Progenitor cell of endocrine pancreas (in vitro differentiated cells): Measurements from ENCODE around the gene USP8. TPM values are rescaled to one million over a fixed set of nuclear protein-coding genes. Genes with fewer than 3 reads are reported as not detected.

ENCODE experiments used
- DNase-seq: peaks from one replicate; pipeline ENCODE4 v3.0.0; 2021; ENCODE audit warnings: low spot score; ENCODE audit not compliant: unreplicated experiment
- H3K27ac Mint-ChIP-seq: 2 replicates; pipeline ENCODE4 v1.8.0; 2021; ENCODE audit warnings: mild to moderate bottlenecking, moderate library complexity, mixed read lengths
- H3K27me3 Mint-ChIP-seq: 2 replicates; pipeline ENCODE4 v1.8.0; 2021; ENCODE audit warnings: mixed read lengths
- H3K36me3 Mint-ChIP-seq: 2 replicates; pipeline ENCODE4 v1.8.0; 2022; ENCODE audit warnings: mixed read lengths; ENCODE audit not compliant: insufficient read depth
- H3K4me1 Mint-ChIP-seq: 2 replicates; pipeline ENCODE4 v1.8.0; 2021; ENCODE audit warnings: low read depth, mixed read lengths
- H3K4me3 Mint-ChIP-seq: 2 replicates; pipeline ENCODE4 v1.8.0; 2021; ENCODE audit warnings: low read depth, mild to moderate bottlenecking, moderate library complexity, mixed read lengths
- H3K9me3 Mint-ChIP-seq: 2 replicates; pipeline ENCODE4 v1.8.0; 2021; ENCODE audit warnings: low read depth, mixed read lengths
- total RNA-seq: library from RNA; stranded (reverse); gene quantifications from 2 replicates; pipeline ENCODE4 v1.2.1, GENCODE V29; 2021
- TF ChIP-seq, protein P1 (sequence below): fragments of 200-600 bp; sonication (generic); IDR thresholded peaks from one replicate; pipeline ENCODE4 v1.5.0; 2021; ENCODE audit warnings: antibody characterized with exemption, mild to moderate bottlenecking; ENCODE audit not compliant: unreplicated experiment

Gene USP8
- total RNA-seq, 1 donor from 2014 or later = 57.5 TPM

DNA sequence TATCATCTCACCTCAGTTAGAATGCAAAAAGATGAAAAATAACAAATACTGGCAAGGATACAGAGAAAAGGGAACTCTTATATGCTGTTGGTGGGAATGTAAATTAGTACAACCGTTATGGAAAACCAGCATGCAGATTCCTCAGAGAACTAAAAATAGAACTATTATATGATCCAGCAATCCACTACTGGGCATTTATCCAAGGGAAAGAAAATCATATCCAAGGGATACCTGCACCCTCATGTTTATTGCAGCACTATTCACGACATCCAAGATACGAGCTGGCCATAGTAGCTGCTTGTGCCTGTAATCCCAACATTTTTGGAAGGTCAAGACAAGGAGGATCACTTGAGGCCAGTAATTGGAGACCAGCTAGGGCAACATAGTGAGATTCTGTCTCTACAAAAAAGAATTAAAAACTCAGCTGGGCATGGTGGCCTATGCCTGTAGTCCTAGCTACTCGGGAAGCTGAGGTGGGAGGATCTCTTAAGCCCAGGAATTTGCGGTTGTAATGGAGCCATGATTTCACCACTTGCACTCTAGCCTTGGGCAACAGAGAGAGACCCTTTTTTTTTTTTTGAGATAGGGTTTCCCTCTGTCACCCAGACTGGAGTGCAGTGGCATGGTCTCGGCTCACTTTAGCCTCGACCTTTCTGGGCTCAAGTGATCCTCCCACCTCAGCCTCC, 95.7 kb downstream of the USP8 start:
- no peak overlapping the region for H3K27ac Mint-ChIP-seq
- DNase-seq = no peak
- peaks cover 2% of the 10 kb centered on the region for H3K36me3 Mint-ChIP-seq
- H3K4me3 Mint-ChIP-seq = no peak overlapping the region
- no peaks in the 10 kb centered on the region for H3K4me1 Mint-ChIP-seq
- H3K27me3 Mint-ChIP-seq = no peaks in the 10 kb centered on the region
- TF ChIP-seq, protein P1, sequence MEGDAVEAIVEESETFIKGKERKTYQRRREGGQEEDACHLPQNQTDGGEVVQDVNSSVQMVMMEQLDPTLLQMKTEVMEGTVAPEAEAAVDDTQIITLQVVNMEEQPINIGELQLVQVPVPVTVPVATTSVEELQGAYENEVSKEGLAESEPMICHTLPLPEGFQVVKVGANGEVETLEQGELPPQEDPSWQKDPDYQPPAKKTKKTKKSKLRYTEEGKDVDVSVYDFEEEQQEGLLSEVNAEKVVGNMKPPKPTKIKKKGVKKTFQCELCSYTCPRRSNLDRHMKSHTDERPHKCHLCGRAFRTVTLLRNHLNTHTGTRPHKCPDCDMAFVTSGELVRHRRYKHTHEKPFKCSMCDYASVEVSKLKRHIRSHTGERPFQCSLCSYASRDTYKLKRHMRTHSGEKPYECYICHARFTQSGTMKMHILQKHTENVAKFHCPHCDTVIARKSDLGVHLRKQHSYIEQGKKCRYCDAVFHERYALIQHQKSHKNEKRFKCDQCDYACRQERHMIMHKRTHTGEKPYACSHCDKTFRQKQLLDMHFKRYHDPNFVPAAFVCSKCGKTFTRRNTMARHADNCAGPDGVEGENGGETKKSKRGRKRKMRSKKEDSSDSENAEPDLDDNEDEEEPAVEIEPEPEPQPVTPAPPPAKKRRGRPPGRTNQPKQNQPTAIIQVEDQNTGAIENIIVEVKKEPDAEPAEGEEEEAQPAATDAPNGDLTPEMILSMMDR = no peak
- H3K9me3 Mint-ChIP-seq = peaks cover 11% of the 10 kb centered on the region

DNA sequence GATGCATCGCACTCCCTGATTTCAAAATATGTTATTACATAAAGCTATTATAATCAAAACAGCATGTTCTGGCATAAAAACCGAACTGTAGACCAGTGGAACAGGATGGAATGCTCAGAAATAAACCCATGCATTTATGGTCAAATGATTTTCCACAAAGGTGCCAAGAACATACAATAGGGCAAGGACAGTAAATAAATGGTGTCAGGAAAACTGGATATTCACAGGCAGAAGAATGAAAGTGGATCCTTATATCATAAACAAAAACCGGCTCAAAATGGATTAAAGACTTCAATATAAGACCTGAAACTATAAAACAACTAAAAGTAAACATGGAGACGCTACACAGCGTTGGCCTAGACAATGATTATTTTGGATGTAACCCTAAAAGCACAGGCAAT, 99.6 kb downstream of the USP8 start:
- Mint-ChIP-seq H3K9me3 (peaks cover 7% of the 10 kb centered on the region), H3K4me3 (no peak overlapping the region), H3K4me1 (no peaks in the 10 kb centered on the region), H3K36me3 (no peaks in the 10 kb centered on the region), H3K27me3 (no peaks in the 10 kb centered on the region), H3K27ac (no peak overlapping the region)
- TF ChIP-seq, protein P1 = no peak
- DNase-seq = no peak

DNA sequence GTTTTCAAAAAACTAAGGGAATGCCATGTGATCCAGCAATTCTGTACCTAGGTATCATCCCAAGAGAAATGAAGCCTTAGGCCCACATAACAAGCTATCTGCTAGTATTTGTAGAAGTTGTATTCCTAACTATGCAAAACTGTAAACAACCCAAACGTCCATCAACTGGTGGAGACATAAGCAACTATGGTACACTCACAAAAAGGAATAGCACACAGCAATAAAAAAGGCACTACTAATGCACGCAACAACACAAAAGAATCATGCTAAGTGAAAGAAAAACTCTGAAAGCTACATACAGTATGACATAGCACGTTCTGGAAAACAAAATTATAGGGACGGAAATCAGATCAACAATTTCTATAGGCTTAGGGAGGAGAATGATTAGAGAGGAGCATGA, 107.0 kb downstream of the USP8 start:
- no peak overlapping the region for H3K4me3 Mint-ChIP-seq
- no peak overlapping the region for H3K27ac Mint-ChIP-seq
- no peak for DNase-seq

DNA sequence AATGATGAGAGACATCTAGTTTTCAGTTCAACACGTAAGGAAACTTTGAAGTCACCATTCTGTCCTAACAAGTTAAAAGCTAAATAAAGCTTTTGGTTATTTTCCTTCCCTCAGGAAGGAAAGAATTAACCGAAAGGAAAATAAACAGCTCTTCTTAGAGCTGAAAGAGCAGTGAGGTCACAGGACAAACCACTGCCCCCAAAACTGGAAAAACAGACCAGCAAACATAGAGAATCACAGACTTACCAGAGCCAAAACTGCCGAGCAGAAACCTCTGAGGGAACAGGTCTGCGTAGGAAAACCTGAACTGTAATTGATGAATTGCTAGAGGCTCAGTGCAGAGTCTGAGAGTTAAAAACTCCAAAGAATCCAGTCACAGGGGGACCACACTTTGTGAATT, 107.6 kb downstream of the USP8 start:
- TF ChIP-seq, protein P1 = no peak
- H3K4me1 Mint-ChIP-seq = no peaks in the 10 kb centered on the region
- no peak overlapping the region for H3K27ac Mint-ChIP-seq
- H3K4me3 Mint-ChIP-seq = no peak overlapping the region
- no peak for DNase-seq
- H3K9me3 Mint-ChIP-seq = peaks cover 3% of the 10 kb centered on the region
- H3K36me3 Mint-ChIP-seq = no peaks in the 10 kb centered on the region
- no peaks in the 10 kb centered on the region for H3K27me3 Mint-ChIP-seq

More for the DNA sequence above, 107.0 kb downstream of the USP8 start:
- H3K27me3 Mint-ChIP-seq = no peaks in the 10 kb centered on the region
- TF ChIP-seq, protein P1 = no peak
- H3K4me1 Mint-ChIP-seq = no peaks in the 10 kb centered on the region
- peaks cover 3% of the 10 kb centered on the region for H3K9me3 Mint-ChIP-seq
- no peaks in the 10 kb centered on the region for H3K36me3 Mint-ChIP-seq

DNA sequence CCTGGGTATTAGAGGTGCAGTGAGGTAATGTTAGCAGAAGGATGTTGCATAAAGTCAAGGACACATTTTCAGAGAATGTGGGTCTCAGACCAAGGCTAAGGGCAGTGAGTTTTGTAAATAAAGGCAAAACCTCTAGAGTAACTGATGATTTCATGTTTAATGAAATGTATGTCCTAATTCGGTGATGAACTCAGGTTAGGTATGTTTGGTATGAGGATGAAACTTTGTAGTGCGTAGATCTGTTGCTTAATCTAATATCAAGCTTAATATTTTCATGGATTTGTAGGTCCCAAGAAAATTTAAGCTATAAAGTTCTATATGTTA, 118.6 kb downstream of the USP8 start:
- Mint-ChIP-seq H3K36me3 (no peaks in the 10 kb centered on the region), H3K4me3 (no peak overlapping the region), H3K27me3 (no peaks in the 10 kb centered on the region), H3K27ac (no peak overlapping the region), H3K4me1 (peaks cover 3% of the 10 kb centered on the region), H3K9me3 (no peaks in the 10 kb centered on the region)
- TF ChIP-seq, protein P1 = no peak
- no peak for DNase-seq
